ENCODE measurements around the gene RTP5. TPM values are rescaled to one million over a fixed set of nuclear protein-coding genes. Genes with fewer than 3 reads are reported as not detected.
A peak's percentile ranks its signal among the peaks of the same experiment; 100 is the strongest.

Gene RTP5
- total and polyA plus RNA-seq, 2 donors: 0.66 to 3.7 TPM

DNA sequence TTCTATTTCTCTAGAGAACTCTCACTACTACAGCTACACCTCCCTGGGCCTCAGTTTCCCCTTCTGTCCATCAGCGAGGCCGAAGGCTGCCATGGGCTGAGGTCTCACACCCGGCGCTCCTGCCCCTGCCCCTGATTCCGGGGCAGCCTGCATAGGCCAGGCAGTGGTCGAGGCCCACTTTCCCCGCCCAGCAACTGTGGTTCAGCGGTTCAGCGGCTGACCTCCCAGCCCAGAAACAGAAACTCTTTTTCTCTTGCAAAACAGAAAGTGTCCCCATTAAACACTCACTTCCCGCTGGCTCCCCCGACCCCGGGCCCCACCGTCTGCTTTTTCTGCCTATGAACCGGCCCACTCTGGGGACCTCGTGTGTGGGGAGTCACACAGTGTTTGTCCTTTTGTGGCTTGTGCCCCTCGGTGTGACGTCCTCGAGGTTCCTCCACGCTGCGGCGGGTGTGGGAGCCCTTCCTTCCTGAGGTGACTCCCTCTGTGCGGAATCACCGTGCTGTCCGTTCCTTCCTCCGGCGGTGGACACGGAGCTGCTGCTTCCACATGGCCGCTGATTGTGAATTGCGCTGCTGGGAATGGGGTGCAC is 26.8 kb upstream of the RTP5 start:
- WGBS: 19% methylated on average over 29 of the region's 29 CpGs
- Histone ChIP-seq H3K4me3 (ENCODE audit: low read length in 2 of 2) (peak overlapping the region in 1 of 2 donors; percentile 13), H3K27ac (ENCODE audit: low read depth in 1 of 2, low read length in 1 of 2) (peak overlapping the region in 1 of 2 donors; percentile 3), H3K9me3 (ENCODE audit: control insufficient read depth in 2 of 2, insufficient read depth in 1 of 2, low read length in 1 of 2) (peaks cover 0 to 3% of the 10 kb centered on the region in 2 donors), H3K36me3 (ENCODE audit: control insufficient read depth in 2 of 2, insufficient read depth in 2 of 2, low read length in 1 of 2) (no peaks in the 10 kb centered on the region), H3K27me3 (ENCODE audit: control insufficient read depth in 2 of 2, insufficient read depth in 1 of 2, low read length in 1 of 2) (peaks cover 0 to 24% of the 10 kb centered on the region in 2 donors), H3K4me1 (ENCODE audit: control insufficient read depth in 2 of 2, insufficient read depth in 2 of 2, low read length in 2 of 2) (peaks cover 18 to 25% of the 10 kb centered on the region in 2 donors)
- DNase-seq (ENCODE audit: low read depth in 6 of 9, low spot score in 9 of 9): peak in 1 of 9 donors; percentile 43

DNA sequence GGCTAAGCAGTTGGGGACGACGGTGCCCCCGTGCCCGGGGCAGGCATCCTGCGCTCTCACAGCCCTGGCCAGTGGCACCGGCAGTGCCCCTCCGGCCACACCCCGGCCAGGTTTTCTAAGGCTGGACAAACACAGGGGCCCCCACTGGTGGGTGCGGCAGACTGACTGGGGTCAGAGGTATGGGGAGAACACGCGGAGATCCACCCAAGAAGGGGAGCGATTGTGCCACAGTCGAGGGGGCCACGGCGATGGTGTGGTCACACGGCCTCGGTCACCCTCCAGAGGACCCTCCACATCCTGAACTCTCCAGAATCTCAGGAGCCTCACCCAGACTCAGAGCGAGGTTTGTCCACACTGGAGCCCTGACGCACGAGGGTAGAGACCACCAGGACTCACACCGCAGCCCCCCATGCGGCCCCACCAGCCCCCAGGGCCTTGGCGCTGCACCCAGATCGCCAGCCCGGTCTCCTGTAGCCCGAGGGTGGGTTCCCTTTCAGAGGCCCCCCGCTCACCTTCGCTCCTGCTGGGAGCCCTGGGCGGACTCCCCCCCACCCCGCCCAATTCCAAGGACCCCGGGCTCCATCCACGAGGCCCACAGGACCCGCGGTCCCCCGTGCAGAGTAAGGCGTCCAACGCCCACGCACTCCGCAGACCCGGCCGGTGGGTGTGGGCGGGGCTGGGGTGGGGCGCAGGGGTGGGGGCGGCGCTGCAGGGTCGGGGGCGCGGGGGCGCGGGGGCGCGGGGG is 26.0 kb upstream of the RTP5 start:
- no peak for DNase-seq (ENCODE audit: low read depth in 6 of 9, low spot score in 9 of 9)
- no peaks in the 10 kb centered on the region for H3K36me3 ChIP-seq (ENCODE audit: control insufficient read depth in 2 of 2, insufficient read depth in 2 of 2, low read length in 1 of 2)
- H3K4me3 ChIP-seq (ENCODE audit: low read length in 2 of 2): peak overlapping the region in 1 of 2 donors; percentile 53
- peaks cover 18 to 25% of the 10 kb centered on the region in 2 donors for H3K4me1 ChIP-seq (ENCODE audit: control insufficient read depth in 2 of 2, insufficient read depth in 2 of 2, low read length in 2 of 2)
- peaks cover 0 to 24% of the 10 kb centered on the region in 2 donors for H3K27me3 ChIP-seq (ENCODE audit: control insufficient read depth in 2 of 2, insufficient read depth in 1 of 2, low read length in 1 of 2)
- H3K27ac ChIP-seq (ENCODE audit: low read depth in 1 of 2, low read length in 1 of 2): peak overlapping the region; percentile 3 to 59
- WGBS: 43% methylated on average over 52 of the region's 52 CpGs
- peaks cover 0 to 3% of the 10 kb centered on the region in 2 donors for H3K9me3 ChIP-seq (ENCODE audit: control insufficient read depth in 2 of 2, insufficient read depth in 1 of 2, low read length in 1 of 2)

DNA sequence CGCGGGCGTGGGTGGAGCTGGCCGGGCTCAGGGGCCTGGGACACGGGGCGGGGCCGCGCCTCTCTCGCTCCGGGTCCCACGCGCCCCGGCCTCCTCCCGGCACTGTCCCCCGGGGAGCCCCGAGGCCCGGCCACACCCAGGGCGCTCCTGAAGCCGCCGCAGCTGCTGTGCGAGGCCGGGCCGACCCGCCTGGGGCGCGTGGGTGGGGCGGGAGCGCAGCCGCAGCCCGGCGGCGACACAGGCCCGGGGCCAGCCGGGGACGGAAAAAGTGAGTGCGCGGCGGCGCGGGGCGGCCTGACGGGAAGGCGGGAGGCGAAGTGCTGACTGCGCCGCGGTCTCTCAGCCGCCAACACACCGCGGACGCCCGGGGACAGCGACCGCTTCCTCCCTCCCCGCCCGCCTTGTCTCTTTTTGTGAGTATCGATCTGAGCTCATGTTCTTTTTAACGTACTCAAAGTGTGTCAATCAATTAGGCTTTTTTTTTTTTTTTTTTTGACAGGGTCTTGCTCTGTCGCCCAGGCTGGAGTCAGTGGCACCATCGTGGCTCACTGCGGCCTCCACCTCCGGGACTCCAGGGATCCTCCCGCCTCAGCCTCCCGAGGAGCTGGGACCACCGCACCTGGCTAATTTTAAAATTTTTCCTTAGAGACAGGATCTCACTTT is 25.3 kb upstream of the RTP5 start:
- DNase-seq (ENCODE audit: low read depth in 6 of 9, low spot score in 9 of 9): peak in 1 of 9 donors; percentile 68
- H3K4me3 ChIP-seq (ENCODE audit: low read length in 2 of 2): peak overlapping the region; percentile 26 to 53
- H3K9me3 ChIP-seq (ENCODE audit: control insufficient read depth in 2 of 2, insufficient read depth in 1 of 2, low read length in 1 of 2): peaks cover 0 to 3% of the 10 kb centered on the region in 2 donors
- H3K36me3 ChIP-seq (ENCODE audit: control insufficient read depth in 2 of 2, insufficient read depth in 2 of 2, low read length in 1 of 2): no peaks in the 10 kb centered on the region
- H3K4me1 ChIP-seq (ENCODE audit: control insufficient read depth in 2 of 2, insufficient read depth in 2 of 2, low read length in 2 of 2): peaks cover 18 to 25% of the 10 kb centered on the region in 2 donors
- peak overlapping the region in 1 of 2 donors; percentile 59 for H3K27ac ChIP-seq (ENCODE audit: low read depth in 1 of 2, low read length in 1 of 2)
- WGBS: 7% methylated on average over 65 of the region's 65 CpGs
- H3K27me3 ChIP-seq (ENCODE audit: control insufficient read depth in 2 of 2, insufficient read depth in 1 of 2, low read length in 1 of 2): peaks cover 0 to 24% of the 10 kb centered on the region in 2 donors

DNA sequence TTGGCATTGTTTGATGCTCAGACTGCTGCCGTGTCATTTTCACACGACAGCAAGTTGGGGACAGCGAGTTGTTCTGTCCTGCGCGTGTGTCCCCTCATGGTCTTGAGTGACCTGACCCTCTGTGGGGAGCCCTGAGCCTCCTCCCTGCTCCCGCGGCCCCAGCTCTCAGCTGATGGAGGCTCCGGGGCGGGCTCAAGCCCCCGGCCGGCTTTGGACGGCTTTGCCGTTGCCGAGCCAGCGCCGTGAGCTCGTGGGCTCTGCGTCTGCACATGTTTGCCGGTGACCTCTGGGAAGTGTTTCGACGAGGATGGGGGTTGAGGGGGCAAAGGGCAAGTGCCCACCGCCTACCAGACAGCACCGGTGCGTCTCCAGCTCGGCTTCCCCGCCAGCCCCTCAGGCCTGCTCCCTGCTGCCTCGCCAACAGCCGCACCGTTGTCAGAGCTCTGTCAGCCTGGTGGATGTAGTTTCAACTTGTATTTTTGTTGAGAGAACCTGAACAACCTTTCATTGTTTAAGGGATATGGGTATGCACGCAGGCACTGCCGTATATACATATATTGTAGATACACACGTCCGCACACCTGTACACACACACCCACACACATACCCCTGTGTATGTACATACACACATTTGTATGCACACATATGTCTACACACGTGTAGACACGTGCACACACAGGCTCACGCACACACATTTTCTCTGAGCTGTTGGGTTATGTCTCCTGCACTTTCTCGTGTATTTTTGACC is 24.5 kb upstream of the RTP5 start:
- no peak for DNase-seq (ENCODE audit: low read depth in 6 of 9, low spot score in 9 of 9)
- Histone ChIP-seq H3K4me3 (ENCODE audit: low read length in 2 of 2) (no peak overlapping the region), H3K9me3 (ENCODE audit: control insufficient read depth in 2 of 2, insufficient read depth in 1 of 2, low read length in 1 of 2) (peaks cover 0 to 3% of the 10 kb centered on the region in 2 donors), H3K4me1 (ENCODE audit: control insufficient read depth in 2 of 2, insufficient read depth in 2 of 2, low read length in 2 of 2) (peaks cover 18 to 25% of the 10 kb centered on the region in 2 donors), H3K27ac (ENCODE audit: low read depth in 1 of 2, low read length in 1 of 2) (no peak overlapping the region), H3K36me3 (ENCODE audit: control insufficient read depth in 2 of 2, insufficient read depth in 2 of 2, low read length in 1 of 2) (peaks cover 0 to under 1% of the 10 kb centered on the region in 2 donors), H3K27me3 (ENCODE audit: control insufficient read depth in 2 of 2, insufficient read depth in 1 of 2, low read length in 1 of 2) (peaks cover 0 to 24% of the 10 kb centered on the region in 2 donors)
- WGBS: 92% methylated on average over 37 of the region's 37 CpGs

DNA sequence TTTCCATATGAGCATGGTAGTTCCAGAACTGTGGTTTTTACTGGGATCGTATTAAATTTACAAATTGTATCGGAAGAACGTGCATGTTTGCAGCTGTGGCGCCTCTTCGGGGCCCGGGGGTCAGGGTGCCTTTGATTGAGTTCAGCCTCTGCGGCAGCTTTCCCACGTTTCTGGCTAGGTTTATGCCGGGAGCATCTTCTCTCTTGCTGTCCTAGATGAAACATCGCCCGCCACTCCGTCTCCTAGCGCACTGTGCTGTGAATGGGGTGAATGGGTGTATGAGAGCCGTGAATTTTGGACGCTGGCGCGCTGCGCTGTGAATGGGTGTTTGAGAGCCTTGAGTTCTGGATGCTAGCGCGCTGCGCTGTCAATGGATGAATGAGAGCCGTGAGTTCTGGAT is 23.1 kb upstream of the RTP5 start:
- Histone ChIP-seq H3K4me3 (ENCODE audit: low read length in 2 of 2) (no peak overlapping the region), H3K4me1 (ENCODE audit: control insufficient read depth in 2 of 2, insufficient read depth in 2 of 2, low read length in 2 of 2) (peaks cover 18 to 25% of the 10 kb centered on the region in 2 donors), H3K9me3 (ENCODE audit: control insufficient read depth in 2 of 2, insufficient read depth in 1 of 2, low read length in 1 of 2) (peaks cover 0 to under 1% of the 10 kb centered on the region in 2 donors), H3K27ac (ENCODE audit: low read depth in 1 of 2, low read length in 1 of 2) (no peak overlapping the region), H3K36me3 (ENCODE audit: control insufficient read depth in 2 of 2, insufficient read depth in 2 of 2, low read length in 1 of 2) (peaks cover 5 to 14% of the 10 kb centered on the region in 2 donors), H3K27me3 (ENCODE audit: control insufficient read depth in 2 of 2, insufficient read depth in 1 of 2, low read length in 1 of 2) (peaks cover 0 to 24% of the 10 kb centered on the region in 2 donors)
- WGBS: 97% methylated on average over 22 of the region's 22 CpGs
- DNase-seq (ENCODE audit: low read depth in 6 of 9, low spot score in 9 of 9): no peak

DNA sequence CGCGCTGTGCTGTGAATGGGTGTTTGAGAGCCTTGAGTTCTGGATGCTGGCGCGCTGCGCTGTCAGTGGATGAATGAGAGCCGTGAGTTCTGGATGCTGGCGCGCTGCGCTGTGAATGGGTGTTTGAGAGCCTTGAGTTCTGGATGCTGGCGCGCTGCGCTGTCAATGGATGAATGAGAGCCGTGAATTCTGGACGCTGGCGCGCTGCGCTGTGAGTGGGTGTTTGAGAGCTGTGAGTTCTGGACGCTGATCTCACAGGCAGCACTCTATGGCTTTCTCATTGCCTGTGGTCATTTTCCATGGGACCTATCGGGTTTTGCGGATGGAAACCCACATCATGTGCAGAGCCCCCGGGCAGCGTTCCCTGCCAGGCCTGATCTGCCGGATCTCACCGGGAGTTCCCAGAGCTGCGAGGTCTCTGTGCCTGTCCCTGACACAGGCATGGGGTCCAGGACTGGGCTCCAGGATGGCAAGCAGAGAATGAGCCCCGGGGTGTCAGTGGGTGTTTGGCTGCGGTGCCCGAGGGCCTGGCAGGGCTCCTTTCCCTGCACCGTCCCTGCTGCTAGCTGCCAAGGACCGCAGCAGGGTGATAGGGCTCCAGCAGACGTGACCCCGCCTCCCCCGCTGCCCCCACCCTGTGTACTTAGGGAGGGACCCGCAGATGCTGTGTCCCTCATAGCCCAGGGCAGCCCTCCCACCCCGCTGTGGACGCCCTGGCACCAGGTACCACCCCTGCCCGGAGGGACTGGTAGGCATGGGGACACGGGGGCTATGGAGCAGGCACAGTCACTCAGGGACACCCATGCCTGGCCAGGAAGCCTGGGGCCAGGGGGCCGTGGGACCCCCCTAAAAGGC is 20.5 kb upstream of the RTP5 start:
- H3K27ac ChIP-seq (ENCODE audit: low read depth in 1 of 2, low read length in 1 of 2): no peak overlapping the region
- no peak overlapping the region for H3K4me3 ChIP-seq (ENCODE audit: low read length in 2 of 2)
- H3K36me3 ChIP-seq (ENCODE audit: control insufficient read depth in 2 of 2, insufficient read depth in 2 of 2, low read length in 1 of 2): peaks cover 8 to 22% of the 10 kb centered on the region in 2 donors
- H3K4me1 ChIP-seq (ENCODE audit: control insufficient read depth in 2 of 2, insufficient read depth in 2 of 2, low read length in 2 of 2): peaks cover 10 to 13% of the 10 kb centered on the region in 2 donors
- DNase-seq (ENCODE audit: low read depth in 6 of 9, low spot score in 9 of 9): no peak
- 97% methylated on average over 39 of the region's 39 CpGs for WGBS
- H3K9me3 ChIP-seq (ENCODE audit: control insufficient read depth in 2 of 2, insufficient read depth in 1 of 2, low read length in 1 of 2): no peaks in the 10 kb centered on the region
- H3K27me3 ChIP-seq (ENCODE audit: control insufficient read depth in 2 of 2, insufficient read depth in 1 of 2, low read length in 1 of 2): peaks cover 0 to 12% of the 10 kb centered on the region in 2 donors

DNA sequence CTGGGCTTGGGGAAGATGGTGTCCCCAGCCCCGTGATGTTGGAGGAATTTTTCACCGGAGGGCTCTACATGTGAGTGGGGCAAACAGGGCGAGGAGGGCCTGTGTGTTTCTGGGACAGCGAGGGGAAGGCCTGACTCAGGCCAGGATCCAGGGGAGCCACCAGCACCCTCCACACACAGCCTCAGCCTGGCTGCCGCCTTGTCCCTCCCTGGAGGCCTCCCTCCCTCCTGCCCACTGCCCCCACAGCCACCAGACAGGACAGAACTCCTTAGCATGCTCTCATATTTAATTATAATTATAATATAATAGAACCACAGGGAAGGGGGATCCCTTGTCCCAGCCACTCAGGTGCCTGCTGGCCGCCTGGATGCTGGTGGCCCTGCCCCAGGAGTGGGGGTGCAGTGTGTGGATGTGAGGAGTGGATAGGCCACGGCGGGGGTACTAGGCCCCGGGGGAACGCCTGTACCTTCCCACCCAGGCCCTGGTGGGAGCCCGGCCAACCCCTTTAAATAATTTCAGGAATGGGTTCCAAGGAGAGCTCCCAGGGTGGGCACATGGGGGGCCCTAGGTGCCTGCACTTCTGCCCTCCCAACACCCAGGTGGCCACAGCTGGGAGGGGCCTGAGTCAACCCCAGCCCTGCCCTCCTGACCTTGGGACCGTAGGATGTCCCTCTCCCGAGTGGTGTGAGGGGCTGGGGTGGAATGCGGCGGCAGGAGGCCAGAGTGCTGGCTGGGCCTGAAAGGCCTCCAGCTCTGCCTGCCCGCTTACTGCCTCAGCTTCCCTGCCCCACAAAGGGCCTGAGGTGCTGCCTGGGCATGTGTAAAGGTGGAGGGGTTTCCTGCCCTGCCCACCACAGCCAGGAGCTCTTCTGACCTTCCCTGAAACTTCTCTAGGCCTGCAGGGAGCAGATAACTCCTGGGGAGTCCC is 19.6 kb upstream of the RTP5 start:
- H3K27me3 ChIP-seq (ENCODE audit: control insufficient read depth in 2 of 2, insufficient read depth in 1 of 2, low read length in 1 of 2): peaks cover 0 to 4% of the 10 kb centered on the region in 2 donors
- peaks cover 9 to 22% of the 10 kb centered on the region in 2 donors for H3K36me3 ChIP-seq (ENCODE audit: control insufficient read depth in 2 of 2, insufficient read depth in 2 of 2, low read length in 1 of 2)
- H3K27ac ChIP-seq (ENCODE audit: low read depth in 1 of 2, low read length in 1 of 2): no peak overlapping the region
- H3K4me1 ChIP-seq (ENCODE audit: control insufficient read depth in 2 of 2, insufficient read depth in 2 of 2, low read length in 2 of 2): peaks cover 6 to 10% of the 10 kb centered on the region in 2 donors
- no peak for DNase-seq (ENCODE audit: low read depth in 6 of 9, low spot score in 9 of 9)
- 97% methylated on average over 16 of the region's 16 CpGs for WGBS
- no peaks in the 10 kb centered on the region for H3K9me3 ChIP-seq (ENCODE audit: control insufficient read depth in 2 of 2, insufficient read depth in 1 of 2, low read length in 1 of 2)
- H3K4me3 ChIP-seq (ENCODE audit: low read length in 2 of 2): no peak overlapping the region

Data from thymus (tissue), 11 donors.